GM10248 (cell line): ENCODE measurements around the gene NUP54.

Experiments
- CTCF ChIA-PET: fragments of 300-600 bp; sonication (Branson Sonifier 250); formaldehyde crosslinking; extraction: SDS; loops from one replicate; lab custom pipeline; 2021; ENCODE audit warnings: antibody characterized with exemption; lab: Yijun Ruan, JAX
- POLR2A ChIA-PET: fragments of 350-650 bp; sonication (Branson Sonifier 250); formaldehyde crosslinking; extraction: SDS; loops from one replicate; lab custom pipeline; 2020; ENCODE audit warnings: antibody characterized with exemption; lab: Yijun Ruan, JAX
- DNase-seq: peaks from one replicate; pipeline ENCODE4 v3.0.0; 2012; ENCODE audit errors: extremely low spot score
- CTCF ChIP-seq: IDR thresholded peaks from 2 replicates; pipeline ENCODE4 v1.5.1; 2012; ENCODE audit warnings: mild to moderate bottlenecking, low read depth; ENCODE audit errors: extremely low read depth, missing control alignments, control extremely low read depth

The NUP54 gene

DNA sequence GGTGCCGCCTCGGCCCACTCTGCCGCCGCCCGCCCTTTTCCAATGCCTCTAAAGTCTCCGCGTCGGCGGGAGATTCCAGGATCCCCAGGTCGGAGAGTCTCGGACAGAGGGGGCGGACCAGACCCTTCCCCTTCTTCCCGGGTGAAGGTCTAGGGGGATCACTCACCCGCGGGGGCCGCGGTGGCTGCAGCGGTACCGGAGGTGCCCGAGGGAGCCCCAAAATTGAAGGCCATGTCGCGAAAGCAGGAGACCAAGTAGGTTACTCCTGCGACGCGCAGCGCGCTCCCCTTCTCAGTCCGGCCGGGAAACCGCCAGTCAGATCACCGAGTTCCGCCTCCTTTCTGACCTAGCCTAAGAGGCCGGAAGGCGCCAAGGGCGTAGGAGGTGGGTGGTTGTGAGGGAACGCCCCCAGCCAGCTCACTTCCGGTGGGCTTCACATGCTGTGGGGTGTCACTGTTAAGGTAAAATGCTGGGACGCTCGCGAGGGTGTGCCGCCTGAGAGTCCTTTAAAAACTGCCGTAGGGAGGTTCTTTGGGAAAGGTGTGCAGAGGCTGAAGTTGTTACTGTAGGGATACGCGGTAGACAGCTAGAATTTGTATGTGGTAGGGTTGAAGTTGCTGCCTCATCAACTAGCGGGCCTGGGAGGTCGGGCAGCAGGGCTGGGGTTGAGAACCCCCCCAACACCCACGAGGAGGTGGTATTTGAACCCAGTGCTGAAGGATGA is at the start of gene NUP54:
TSS of gene NUP54 (minus strand) at position 256 of the 724 bp plus-strand sequence. CDS start at position 233, 23 bp downstream.
- TF ChIP-seq CTCF: no peak
- peak; percentile 96 for DNase-seq
- CTCF ChIA-PET: interaction anchor here (0.9 to 2.3 kb wide), 5 partner anchors 13 to 229 kb away, joined by 3 to 8 read pairs (median 3); no protein-coding TSS in a partner anchor
- POLR2A ChIA-PET: no interaction called here

DNA sequence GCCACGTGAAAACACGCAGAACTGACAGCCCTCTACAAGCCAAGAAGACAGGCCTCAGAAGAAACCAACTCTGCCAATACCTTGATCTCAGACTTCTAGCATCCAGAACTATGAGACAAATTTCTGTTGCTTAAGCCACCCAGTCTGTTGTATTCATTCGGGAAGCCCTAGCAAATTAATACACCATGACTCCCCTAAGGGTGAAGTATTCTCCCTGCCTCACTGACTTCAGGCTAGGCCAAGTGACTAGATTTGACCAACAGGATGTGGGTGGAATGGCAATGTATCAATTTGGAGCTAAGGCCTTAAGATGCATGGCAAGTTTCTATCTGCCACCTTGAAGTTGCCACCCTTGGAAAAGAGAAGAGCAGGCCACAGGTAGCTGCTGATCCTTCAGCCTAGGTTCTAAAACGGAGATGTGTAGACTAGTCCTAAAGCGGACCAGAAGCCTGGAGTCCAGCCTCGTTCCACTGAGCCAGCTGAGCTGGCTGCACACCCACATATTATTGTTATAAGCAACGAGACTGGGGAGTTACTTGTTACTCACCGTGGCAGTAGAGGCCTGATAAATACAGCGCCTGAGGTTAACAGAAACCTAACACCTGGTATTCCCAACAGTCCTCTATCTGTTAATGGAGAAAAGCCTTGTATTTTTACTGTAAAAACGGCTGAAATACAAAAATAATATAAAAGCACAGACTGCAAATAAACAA is 49.0 kb upstream of the NUP54 start:
- ChIA-PET POLR2A (no interaction called here), CTCF (interaction anchor here (0.7 to 4.9 kb wide), 7 partner anchors 13 to 308 kb away, joined by 3 to 40 read pairs (median 3); partner anchors contain the start of gene SCARB2)
- DNase-seq: no peak

DNA sequence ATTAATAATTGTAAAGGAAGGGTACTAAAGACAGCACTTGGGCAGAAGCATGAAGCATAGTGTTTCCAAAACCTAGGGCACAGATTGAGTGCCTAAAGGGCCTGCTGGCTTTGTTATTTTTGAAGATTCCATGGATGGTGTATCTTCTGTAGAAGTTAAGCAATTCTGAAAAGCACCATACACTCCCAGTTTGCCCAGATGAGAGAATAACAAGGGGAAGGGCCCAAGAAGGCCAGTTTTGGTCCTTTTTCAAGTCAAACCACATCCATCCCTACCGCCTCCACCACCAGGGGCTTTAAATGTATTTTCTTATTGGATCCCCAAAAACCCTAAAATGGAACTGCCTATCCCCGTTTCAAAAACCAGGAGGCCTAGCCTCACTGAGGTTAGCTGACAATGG is 48.2 kb upstream of the NUP54 start:
- ChIA-PET CTCF (interaction anchor here (0.9 to 4.9 kb wide), 4 partner anchors 12 to 22 kb away, joined by 3 to 40 read pairs (median 3); partner anchors contain the start of gene SCARB2), POLR2A (no interaction called here)
- TF ChIP-seq CTCF: no peak
- no peak for DNase-seq

More for the DNA sequence above, 49.0 kb upstream of the NUP54 start:
- no peak for TF ChIP-seq CTCF

DNA sequence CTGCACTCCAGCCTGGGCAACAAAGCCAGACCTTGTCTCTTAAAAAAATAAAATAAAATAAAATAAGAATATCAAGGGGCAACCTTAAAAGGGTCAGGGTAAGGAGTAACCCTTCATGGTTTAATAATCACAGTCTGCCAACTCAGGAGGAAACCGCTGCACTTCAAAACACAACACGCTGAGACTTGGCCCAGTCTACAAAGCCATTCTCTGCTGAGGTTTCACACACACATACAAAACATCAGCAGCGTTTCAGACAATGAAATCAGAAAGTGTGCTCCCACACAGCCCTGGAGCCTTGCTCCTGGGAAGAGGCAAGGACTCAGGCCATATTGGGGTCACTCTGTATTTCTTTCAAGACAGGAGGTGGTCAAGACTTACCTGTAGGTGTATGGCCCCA is 47.1 kb upstream of the NUP54 start:
- no peak for TF ChIP-seq CTCF
- DNase-seq: no peak
- POLR2A ChIA-PET: no interaction called here
- CTCF ChIA-PET: no interaction called here

DNA sequence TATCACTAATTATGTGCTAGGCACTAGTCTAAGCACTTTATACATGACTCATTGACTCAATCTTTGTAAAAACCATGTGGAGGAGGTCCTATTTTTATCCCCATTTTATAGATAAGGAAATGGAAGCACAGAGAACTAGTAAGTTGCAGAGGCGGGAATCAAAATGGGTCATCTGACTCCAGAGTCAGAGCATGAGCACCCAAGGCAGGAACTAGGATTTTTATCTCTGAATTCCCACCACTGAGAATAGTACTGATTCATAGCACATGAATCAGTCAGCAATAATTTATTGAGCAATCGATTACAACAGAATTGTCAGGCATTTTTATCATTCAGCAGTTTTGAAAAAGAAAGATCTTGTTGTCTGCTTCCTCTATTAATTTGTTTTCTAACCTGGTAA is 46.1 kb upstream of the NUP54 start:
- TF ChIP-seq CTCF: no peak
- ChIA-PET CTCF (interaction anchor here (2.0 kb wide), 1 partner anchor 14 kb away, joined by 17 read pairs; no protein-coding TSS in a partner anchor), POLR2A (no interaction called here)
- DNase-seq: no peak

GRCh38 chr4:76192236-76192635 is 44.0 kb upstream of the NUP54 start:
- CTCF ChIA-PET: interaction anchor here (2.0 kb wide), 1 partner anchor 12 kb away, joined by 10 read pairs; no protein-coding TSS in a partner anchor
- POLR2A ChIA-PET: no interaction called here
- TF ChIP-seq CTCF: no peak
- DNase-seq: no peak
